ENCODE results near the gene C11orf91. TPM values are rescaled to one million over a fixed set of nuclear protein-coding genes. Genes with fewer than 3 reads are reported as not detected.

The C11orf91 gene
- total and polyA plus RNA-seq, 4 donors, result not detected

GRCh38 chr11:33725496-33725895, 24.9 kb upstream of the C11orf91 start (continued):
- no peak for TF ChIP-seq RAD21 (IDR thresholded peaks at IDR 0.05)
- no peak for TF ChIP-seq YY1 (IDR thresholded peaks at IDR 0.05)
- no peak for TF ChIP-seq TAF1 (conservative IDR thresholded peaks at IDR 0.05)
- no peak for TF ChIP-seq REST (IDR thresholded peaks at IDR 0.05)

- H3K27ac ChIP-seq (ENCODE audit: low read depth in 1 of 2, low read length in 2 of 2), result peak overlapping the region; percentile 42 to 81
- TF ChIP-seq HNF4A (conservative IDR thresholded peaks at IDR 0.05) (no peak), FOXA1 (IDR thresholded peaks at IDR 0.05) (no peak), TAF1 (conservative IDR thresholded peaks at IDR 0.05) (no peak), HNF4G (IDR thresholded peaks at IDR 0.05) (no peak), ZBTB33 (IDR thresholded peaks at IDR 0.05) (no peak), FOXA2 (IDR thresholded peaks at IDR 0.05) (no peak), YY1 (IDR thresholded peaks at IDR 0.05) (no peak), EGR1 (IDR thresholded peaks at IDR 0.05; ENCODE audit: low read depth in 2 of 2) (no peak), RAD21 (IDR thresholded peaks at IDR 0.05) (no peak), MAX (IDR thresholded peaks at IDR 0.05) (no peak), REST (IDR thresholded peaks at IDR 0.05) (no peak), CTCF (IDR thresholded peaks at IDR 0.05; ENCODE audit: low read depth, low read length, missing input control) (no peak), ATF3 (IDR thresholded peaks at IDR 0.05) (no peak), GABPA (IDR thresholded peaks at IDR 0.05 in 1 of 2, conservative IDR thresholded peaks at IDR 0.05 in 1 of 2) (no peak), RXRA (IDR thresholded peaks at IDR 0.05) (no peak), NR2F2 (IDR thresholded peaks at IDR 0.05) (no peak)
- H3K9me3 ChIP-seq (ENCODE audit: control insufficient read depth in 4 of 4, low read length in 3 of 4), result no peaks in the 10 kb centered on the region
- no peak overlapping the region for H3K9ac ChIP-seq (ENCODE audit: low read depth in 1 of 2, low read length in 2 of 2)
- no peak for DNase-seq (ENCODE audit: low spot score)
- no peak overlapping the region for H3K4me3 ChIP-seq (ENCODE audit: low read depth in 1 of 3, low read length in 3 of 3)
- peaks cover 0 to 9% (median 7%) of the 10 kb centered on the region in 4 donors for H3K4me1 ChIP-seq (ENCODE audit: control insufficient read depth in 4 of 4, insufficient read depth in 4 of 4, low read length in 3 of 4)
- peaks cover under 1 to 18% (median 12%) of the 10 kb centered on the region in 4 donors for H3K36me3 ChIP-seq (ENCODE audit: control insufficient read depth in 4 of 4, insufficient read depth in 3 of 4, low read depth in 1 of 4, low read length in 3 of 4)
- H3K27me3 ChIP-seq (ENCODE audit: control insufficient read depth in 4 of 4, insufficient read depth in 4 of 4, low read length in 3 of 4), result no peaks in the 10 kb centered on the region
- WGBS, result 70% methylated on average over 4 of the region's 4 CpGs
These were observed 24.0 kb upstream of the C11orf91 start for GRCh38 chr11:33724644-33725035.

Data from liver (tissue), 9 donors.